Renal cortex interstitium (tissue), 11 donors: ENCODE results near the gene AARS2. TPM values are rescaled to one million over a fixed set of nuclear protein-coding genes. Genes with fewer than 3 reads are reported as not detected.
A peak's percentile ranks its signal among the peaks of the same experiment; 100 is the strongest.

Source experiments
- DNase-seq, 11 donors: peaks; one replicate each; pipeline ENCODE4 v3.0.0-alpha.2; 2013; ENCODE audit warnings: low read depth in 9 of 11, low spot score in 4 of 11; ENCODE audit errors: extremely low read depth in 1 of 11
- polyA plus RNA-seq, 3 donors: library from polyadenylated mRNA; unstranded; fragments of 120-200 nt; gene quantifications; one replicate each; pipeline ENCODE4 v1.2.1, GENCODE V29; 2013; ENCODE audit not compliant: insufficient read length in 3 of 3

AARS2 gene
- polyA plus RNA-seq, 3 donors, result 13.1 to 19.7 (median 19.2) TPM

GRCh38 chr6:44269178-44269920 lies 43.8 kb downstream of the AARS2 start:
- DNase-seq, result no peak

- peak in 4 of 11 donors; percentile 55 to 62 (median 56) for DNase-seq
Measured at GRCh38 chr6:44268095-44268628, 45.0 kb downstream of the AARS2 start.

- DNase-seq, result no peak
Measured at GRCh38 chr6:44267252-44267651, 45.9 kb downstream of the AARS2 start.

- DNase-seq, result no peak
Measured at GRCh38 chr6:44266347-44266746, 46.8 kb downstream of the AARS2 start.

GRCh38 chr6:44265722-44266233 lies 47.4 kb downstream of the AARS2 start:
- DNase-seq, result no peak

- peak in 10 of 11 donors; percentile 82 to 90 (median 89) for DNase-seq
Measured at GRCh38 chr6:44265007-44265721, 48.0 kb downstream of the AARS2 start, which contains the start of gene NFKBIE. NFKBIE (minus strand) TSS chr6:44265551; CDS start chr6:44265346, 205 bp downstream.

GRCh38 chr6:44264154-44265006 lies 48.8 kb downstream of the AARS2 start:
- DNase-seq, result peak in 1 of 11 donors; percentile 28

GRCh38 chr6:44263354-44264100 lies 49.6 kb downstream of the AARS2 start:
- peak in 1 of 11 donors; percentile 28 for DNase-seq

GRCh38 chr6:44262467-44263353 lies 50.4 kb downstream of the AARS2 start:
- no peak for DNase-seq

GRCh38 chr6:44261581-44261980 lies 51.6 kb downstream of the AARS2 start:
- DNase-seq, result no peak

GRCh38 chr6:44260451-44261297 lies 52.5 kb downstream of the AARS2 start:
- no peak for DNase-seq

- no peak for DNase-seq
Measured at GRCh38 chr6:44260011-44260410, 53.1 kb downstream of the AARS2 start.

- no peak for DNase-seq
Measured at GRCh38 chr6:44258921-44259320, 54.2 kb downstream of the AARS2 start.

- DNase-seq, result no peak
Measured at GRCh38 chr6:44258325-44258863, 54.8 kb downstream of the AARS2 start.

GRCh38 chr6:44257753-44258324 lies 55.3 kb downstream of the AARS2 start:
- DNase-seq, result no peak
